Mononuclear cell (primary cell): ENCODE data around the gene CTU2. TPM values are rescaled to one million over a fixed set of nuclear protein-coding genes. Genes with fewer than 3 reads are reported as not detected.

Experiments used
- H3K27me3 ChIP-seq: 2 replicates; pipeline ENCODE4 v1.6.0; 2011; ENCODE audit warnings: low read length, control low read depth; ENCODE audit not compliant: insufficient read depth
- H3K4me1 ChIP-seq: 2 replicates; pipeline ENCODE4 v1.5.1; 2011; ENCODE audit warnings: mild to moderate bottlenecking, low read length, control low read depth; ENCODE audit not compliant: insufficient read depth
- H3K4me3 ChIP-seq: 2 replicates; pipeline ENCODE4 v1.5.1; 2011; ENCODE audit warnings: mild to moderate bottlenecking, low read length, moderate library complexity
- H3K9me3 ChIP-seq: 2 replicates; pipeline ENCODE4 v1.5.1; 2011; ENCODE audit warnings: low read depth, mild to moderate bottlenecking, control low read depth, low read length
- total RNA-seq: library from RNA; depleted of rRNA; stranded (reverse); fragments of >200 nt; gene quantifications from one replicate; pipeline ENCODE4 v1.2.3, GENCODE V29; 2012

CTU2 gene
- total RNA-seq, 1 donor = 6.7 TPM

GRCh38 chr16:88735121-88735520 lies 28.8 kb downstream of the CTU2 start:
- Histone ChIP-seq H3K4me3 (no peak overlapping the region), H3K27me3 (no peaks in the 10 kb centered on the region), H3K9me3 (no peaks in the 10 kb centered on the region), H3K4me1 (peaks cover 5% of the 10 kb centered on the region)

DNA sequence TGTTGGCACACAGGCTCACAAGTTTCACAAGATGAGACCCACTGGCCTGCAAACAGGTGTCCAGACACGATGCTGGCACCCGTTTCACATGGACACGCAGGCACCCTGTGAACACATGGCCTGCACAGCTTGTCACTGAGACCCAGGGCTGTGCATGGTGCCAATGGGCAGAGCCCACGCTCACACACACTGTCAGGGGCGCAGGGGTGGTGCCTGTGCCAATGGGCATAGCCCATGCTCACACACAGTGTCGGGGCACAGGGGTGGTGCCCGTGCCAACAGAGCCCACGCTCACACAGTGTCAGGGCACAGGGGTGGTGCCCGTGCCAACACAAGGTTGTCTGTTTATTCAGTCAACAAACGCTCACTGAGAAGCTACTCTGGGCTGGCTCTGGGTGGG lies 29.3 kb downstream of the CTU2 start:
- Histone ChIP-seq H3K9me3 (no peaks in the 10 kb centered on the region), H3K4me1 (peaks cover 5% of the 10 kb centered on the region), H3K4me3 (no peak overlapping the region), H3K27me3 (no peaks in the 10 kb centered on the region)

DNA sequence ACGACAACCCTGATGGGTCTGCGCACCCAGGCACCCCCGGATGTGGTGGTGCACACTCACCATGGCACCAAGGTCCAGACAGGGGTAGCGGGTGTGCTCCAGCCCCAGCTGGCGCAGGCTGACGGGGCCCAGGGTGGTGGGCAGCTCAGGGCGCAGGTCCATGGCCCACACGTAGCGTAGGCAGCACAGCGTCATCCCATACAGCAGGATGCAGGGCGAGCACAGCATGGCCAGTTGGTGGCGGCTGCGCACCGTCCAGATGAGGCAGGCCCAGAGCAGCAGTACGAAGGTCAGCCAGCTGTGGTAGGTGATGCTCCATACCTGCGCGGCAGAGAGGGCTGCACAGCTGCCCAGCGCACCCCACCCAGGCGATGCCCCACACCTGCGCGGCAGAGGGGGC lies 29.8 kb downstream of the CTU2 start:
- Histone ChIP-seq H3K4me1 (peaks cover 5% of the 10 kb centered on the region), H3K4me3 (no peak overlapping the region), H3K9me3 (no peaks in the 10 kb centered on the region), H3K27me3 (no peaks in the 10 kb centered on the region)

- Histone ChIP-seq H3K27me3 (no peaks in the 10 kb centered on the region), H3K4me3 (no peak overlapping the region), H3K4me1 (peaks cover 5% of the 10 kb centered on the region), H3K9me3 (no peaks in the 10 kb centered on the region)
Observed at GRCh38 chr16:88736496-88736895, 30.2 kb downstream of the CTU2 start.

- no peaks in the 10 kb centered on the region for H3K27me3 ChIP-seq
- peaks cover 5% of the 10 kb centered on the region for H3K4me1 ChIP-seq
- no peaks in the 10 kb centered on the region for H3K9me3 ChIP-seq
- H3K4me3 ChIP-seq = no peak overlapping the region
Observed at GRCh38 chr16:88737298-88738150, 31.2 kb downstream of the CTU2 start.

DNA sequence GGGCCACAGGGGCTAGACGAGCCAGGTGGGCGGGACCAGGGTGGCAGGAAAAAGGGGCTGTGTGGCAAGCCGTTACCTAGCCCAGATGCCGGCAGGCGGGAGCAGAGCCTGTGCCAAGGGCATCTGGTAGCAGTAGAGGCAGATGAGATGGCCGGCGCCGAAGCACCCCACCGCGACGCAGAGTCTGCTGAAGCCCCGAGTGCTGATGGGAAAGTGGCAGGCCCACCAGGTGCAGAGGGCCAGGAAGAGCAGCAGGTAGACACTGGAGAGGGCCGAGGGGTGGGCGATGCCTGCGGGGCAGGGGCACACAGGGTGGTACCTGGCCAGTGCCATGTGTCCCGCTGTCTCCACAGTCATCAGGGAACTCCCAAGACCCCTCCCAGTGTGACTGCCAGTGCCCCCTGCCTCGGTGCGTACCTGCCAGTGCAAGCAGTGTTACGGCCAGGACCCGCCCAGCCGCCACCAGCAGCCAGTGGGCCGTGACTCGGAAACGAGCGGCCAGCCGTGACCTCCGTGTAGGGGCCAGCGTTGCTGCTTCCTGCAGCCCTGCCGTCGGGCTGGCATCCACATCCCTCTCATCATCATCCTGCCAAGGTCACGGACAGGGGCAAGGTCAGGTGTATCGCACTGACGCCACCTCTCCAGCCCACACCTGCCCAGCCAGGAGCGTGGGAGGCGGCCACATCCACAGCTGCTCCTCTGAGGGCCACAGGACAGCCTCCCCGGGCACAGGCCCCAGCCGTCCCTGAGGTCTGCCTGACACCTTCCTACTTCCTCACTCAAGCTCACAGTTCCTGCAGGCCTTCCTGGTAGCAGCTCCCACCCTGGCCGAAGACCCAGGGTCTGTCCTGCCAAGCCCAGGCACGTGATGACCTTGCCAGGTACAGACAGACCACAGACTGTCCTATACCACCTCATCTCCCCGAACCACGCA lies 32.1 kb downstream of the CTU2 start:
- peaks cover 5% of the 10 kb centered on the region for H3K4me1 ChIP-seq
- H3K4me3 ChIP-seq = no peak overlapping the region
- H3K9me3 ChIP-seq = no peaks in the 10 kb centered on the region
- H3K27me3 ChIP-seq = no peaks in the 10 kb centered on the region

GRCh38 chr16:88739139-88739976 lies 33.1 kb downstream of the CTU2 start:
- Histone ChIP-seq H3K9me3 (no peaks in the 10 kb centered on the region), H3K27me3 (no peaks in the 10 kb centered on the region), H3K4me1 (peaks cover 15% of the 10 kb centered on the region), H3K4me3 (no peak overlapping the region)

- H3K27me3 ChIP-seq = no peaks in the 10 kb centered on the region
- peaks cover 20% of the 10 kb centered on the region for H3K4me1 ChIP-seq
- H3K9me3 ChIP-seq = no peaks in the 10 kb centered on the region
- H3K4me3 ChIP-seq = no peak overlapping the region
Observed at GRCh38 chr16:88739977-88740726, 33.8 kb downstream of the CTU2 start.

- Histone ChIP-seq H3K9me3 (no peaks in the 10 kb centered on the region), H3K4me3 (no peak overlapping the region), H3K4me1 (peaks cover 26% of the 10 kb centered on the region), H3K27me3 (no peaks in the 10 kb centered on the region)
Observed at GRCh38 chr16:88740727-88741055, 34.4 kb downstream of the CTU2 start.

- Histone ChIP-seq H3K4me3 (no peak overlapping the region), H3K27me3 (no peaks in the 10 kb centered on the region), H3K9me3 (no peaks in the 10 kb centered on the region), H3K4me1 (peaks cover 31% of the 10 kb centered on the region)
Observed at GRCh38 chr16:88741368-88741767, 35.1 kb downstream of the CTU2 start.

GRCh38 chr16:88742896-88743605 lies 36.7 kb downstream of the CTU2 start:
- Histone ChIP-seq H3K9me3 (no peaks in the 10 kb centered on the region), H3K4me1 (peaks cover 26% of the 10 kb centered on the region), H3K4me3 (no peak overlapping the region), H3K27me3 (no peaks in the 10 kb centered on the region)

DNA sequence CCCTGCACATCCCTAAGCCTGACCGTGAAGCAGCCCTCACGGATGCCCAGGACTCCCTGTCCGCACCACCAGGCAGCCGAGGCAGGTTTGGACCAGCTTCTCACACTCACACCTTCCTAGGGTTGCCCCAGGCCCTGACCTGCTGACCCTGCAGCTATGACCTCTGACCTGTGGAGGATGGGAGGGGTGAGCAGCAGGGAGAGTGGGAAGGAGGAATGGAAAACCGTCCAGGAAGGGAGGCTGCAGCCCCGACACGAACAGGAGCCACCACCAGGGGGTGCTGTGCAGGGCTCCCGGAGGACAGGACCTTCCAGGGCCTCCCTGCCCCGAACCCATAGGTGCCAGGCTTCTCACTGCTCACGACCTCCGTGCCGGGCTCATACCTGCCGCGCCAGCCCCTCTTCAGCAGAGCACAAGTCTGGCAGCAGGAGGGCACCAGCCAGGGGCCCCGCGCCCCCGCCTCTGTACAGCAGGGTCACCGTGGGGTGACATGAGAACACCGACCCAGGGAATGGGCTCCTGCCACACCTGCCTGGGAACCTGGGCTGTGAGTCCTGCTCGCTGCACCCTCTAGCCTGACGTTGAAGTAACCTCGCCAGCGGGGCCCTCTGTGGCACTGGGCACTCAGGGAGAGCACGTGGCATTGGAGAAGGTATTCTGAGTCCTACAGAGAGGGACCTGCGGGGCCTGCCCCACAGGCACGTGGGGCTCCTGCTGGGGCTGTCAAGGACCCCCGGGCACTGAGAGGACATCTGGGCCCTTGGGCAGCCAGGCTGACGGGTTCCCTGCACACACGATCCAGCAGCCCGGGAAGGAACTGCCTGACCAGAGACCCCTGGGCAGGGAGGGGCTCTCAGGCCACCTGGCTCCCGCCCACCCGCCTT lies 37.6 kb downstream of the CTU2 start:
- Histone ChIP-seq H3K9me3 (no peaks in the 10 kb centered on the region), H3K4me3 (no peak overlapping the region), H3K4me1 (peaks cover 26% of the 10 kb centered on the region), H3K27me3 (no peaks in the 10 kb centered on the region)
